Measurements from ENCODE around the gene CSNK1A1L.

The CSNK1A1L gene

DNA sequence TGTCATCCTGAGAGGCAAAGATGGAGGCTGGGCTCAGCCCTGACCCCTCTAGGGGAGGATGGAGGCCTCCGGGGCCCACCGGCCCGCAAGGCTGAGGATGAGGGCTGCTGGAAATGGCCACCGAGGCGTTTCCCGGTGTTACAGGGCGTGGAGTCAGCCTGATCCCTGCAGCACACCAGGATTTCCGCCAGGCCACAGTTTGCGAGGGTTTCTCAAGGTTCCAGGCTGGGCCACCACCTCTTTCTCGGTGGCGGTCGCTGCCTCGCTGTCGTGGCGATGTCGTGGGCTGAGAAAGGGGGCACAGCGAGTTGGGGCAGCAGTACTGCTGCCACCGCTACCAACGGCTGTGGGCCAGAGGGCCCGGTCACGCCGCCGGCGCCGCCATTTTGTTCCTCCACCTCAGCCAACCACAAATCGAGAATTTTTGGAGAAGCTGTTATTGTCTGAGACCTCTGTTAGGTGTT is at the start of gene CSNK1A1L:
Gene CSNK1A1L, minus strand, starts transcription at position 414 of the 464 bp plus-strand sequence. Its CDS starts 408 bp downstream, at position 6.
- Histone ChIP-seq H2AFZ (ENCODE audit: low read depth) (no peak within 1 kb of the TSS), H3K9ac (no peak within 1 kb of the TSS), H3K4me2 (no peak within 1 kb of the TSS)

DNA sequence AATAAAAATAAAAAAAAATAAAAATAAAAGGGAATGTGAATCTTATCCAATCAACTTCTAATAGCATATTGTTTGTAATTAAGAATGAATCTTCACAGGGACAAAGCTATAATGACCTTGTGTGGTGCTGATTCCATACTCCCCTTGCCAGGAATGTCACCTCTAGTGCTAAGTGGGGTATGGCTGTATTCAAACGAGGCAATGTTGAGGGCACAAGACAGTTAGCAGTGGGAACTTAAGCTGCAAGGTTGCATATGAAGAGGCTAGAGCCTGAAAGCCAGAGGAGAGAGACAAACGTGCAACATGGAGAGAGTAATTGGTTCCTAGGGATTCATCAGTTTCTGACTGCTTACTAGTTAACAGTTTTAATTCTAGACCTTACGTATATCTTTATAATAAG is 43.9 kb upstream of the CSNK1A1L start:
- Histone ChIP-seq H3K4me1 (ENCODE audit: low read depth, poor library complexity, severe bottlenecking) (no peaks in the 10 kb centered on the region), H3K36me3 (ENCODE audit: insufficient read depth) (no peaks in the 10 kb centered on the region), H2AFZ (ENCODE audit: low read depth) (no peak overlapping the region), H4K20me1 (ENCODE audit: insufficient read depth) (no peaks in the 10 kb centered on the region), H3K9ac (no peak overlapping the region), H3K27me3 (ENCODE audit: insufficient read depth, low read depth) (no peaks in the 10 kb centered on the region), H3K27ac (no peak overlapping the region), H3K79me2 (ENCODE audit: insufficient read depth, low read depth) (no peaks in the 10 kb centered on the region), H3K4me3 (IDR thresholded peaks at IDR 0.05; ENCODE audit: insufficient read depth, low read depth, low read length) (no peak overlapping the region), H3K4me2 (no peak overlapping the region)
- TF ChIP-seq, protein P1, sequence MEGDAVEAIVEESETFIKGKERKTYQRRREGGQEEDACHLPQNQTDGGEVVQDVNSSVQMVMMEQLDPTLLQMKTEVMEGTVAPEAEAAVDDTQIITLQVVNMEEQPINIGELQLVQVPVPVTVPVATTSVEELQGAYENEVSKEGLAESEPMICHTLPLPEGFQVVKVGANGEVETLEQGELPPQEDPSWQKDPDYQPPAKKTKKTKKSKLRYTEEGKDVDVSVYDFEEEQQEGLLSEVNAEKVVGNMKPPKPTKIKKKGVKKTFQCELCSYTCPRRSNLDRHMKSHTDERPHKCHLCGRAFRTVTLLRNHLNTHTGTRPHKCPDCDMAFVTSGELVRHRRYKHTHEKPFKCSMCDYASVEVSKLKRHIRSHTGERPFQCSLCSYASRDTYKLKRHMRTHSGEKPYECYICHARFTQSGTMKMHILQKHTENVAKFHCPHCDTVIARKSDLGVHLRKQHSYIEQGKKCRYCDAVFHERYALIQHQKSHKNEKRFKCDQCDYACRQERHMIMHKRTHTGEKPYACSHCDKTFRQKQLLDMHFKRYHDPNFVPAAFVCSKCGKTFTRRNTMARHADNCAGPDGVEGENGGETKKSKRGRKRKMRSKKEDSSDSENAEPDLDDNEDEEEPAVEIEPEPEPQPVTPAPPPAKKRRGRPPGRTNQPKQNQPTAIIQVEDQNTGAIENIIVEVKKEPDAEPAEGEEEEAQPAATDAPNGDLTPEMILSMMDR (conservative IDR thresholded peaks at IDR 0.05; ENCODE audit: low read depth, low read length): no peak

More for the DNA sequence above, at the start of gene CSNK1A1L:
- Histone ChIP-seq H3K79me2 (ENCODE audit: insufficient read depth, low read depth) (no peaks in the 10 kb centered on the region), H3K4me1 (ENCODE audit: low read depth, poor library complexity, severe bottlenecking) (no peaks in the 10 kb centered on the region), H3K27me3 (ENCODE audit: insufficient read depth, low read depth) (no peaks in the 10 kb centered on the region), H3K27ac (no peak within 1 kb of the TSS), H4K20me1 (ENCODE audit: insufficient read depth) (no peaks in the 10 kb centered on the region), H3K4me3 (IDR thresholded peaks at IDR 0.05; ENCODE audit: insufficient read depth, low read depth, low read length) (no peak within 1 kb of the TSS), H3K36me3 (ENCODE audit: insufficient read depth) (no peaks in the 10 kb centered on the region)
- TF ChIP-seq, protein P1 (conservative IDR thresholded peaks at IDR 0.05; ENCODE audit: low read depth, low read length): no peak

DNA sequence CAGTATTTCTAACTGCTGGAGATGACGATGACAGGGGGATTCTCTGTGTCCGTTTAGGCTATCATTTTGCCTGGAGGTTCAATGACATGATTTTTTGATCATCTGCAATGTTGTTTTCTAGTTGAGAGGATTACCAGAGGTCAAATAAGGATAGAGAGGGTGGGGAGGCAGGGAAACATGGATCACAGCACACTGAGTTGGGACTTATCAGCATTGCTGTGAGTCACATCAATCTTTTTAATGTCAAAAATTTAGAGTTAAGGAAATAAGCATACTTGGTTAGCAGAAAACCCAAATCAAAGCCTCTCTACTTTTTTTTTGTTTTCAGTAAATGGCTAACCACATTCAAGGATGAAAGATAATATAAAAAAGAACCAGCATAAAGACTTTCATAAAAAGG is 43.0 kb upstream of the CSNK1A1L start:
- H3K4me3 ChIP-seq (IDR thresholded peaks at IDR 0.05; ENCODE audit: insufficient read depth, low read depth, low read length): no peak overlapping the region
- H3K4me2 ChIP-seq: no peak overlapping the region
- H4K20me1 ChIP-seq (ENCODE audit: insufficient read depth): no peaks in the 10 kb centered on the region
- H3K79me2 ChIP-seq (ENCODE audit: insufficient read depth, low read depth): no peaks in the 10 kb centered on the region
- H3K9ac ChIP-seq: no peak overlapping the region
- no peaks in the 10 kb centered on the region for H3K27me3 ChIP-seq (ENCODE audit: insufficient read depth, low read depth)
- H3K36me3 ChIP-seq (ENCODE audit: insufficient read depth): no peaks in the 10 kb centered on the region
- TF ChIP-seq, protein P1 (conservative IDR thresholded peaks at IDR 0.05; ENCODE audit: low read depth, low read length): no peak
- no peak overlapping the region for H2AFZ ChIP-seq (ENCODE audit: low read depth)
- H3K4me1 ChIP-seq (ENCODE audit: low read depth, poor library complexity, severe bottlenecking): no peaks in the 10 kb centered on the region
- no peak overlapping the region for H3K27ac ChIP-seq

DNA sequence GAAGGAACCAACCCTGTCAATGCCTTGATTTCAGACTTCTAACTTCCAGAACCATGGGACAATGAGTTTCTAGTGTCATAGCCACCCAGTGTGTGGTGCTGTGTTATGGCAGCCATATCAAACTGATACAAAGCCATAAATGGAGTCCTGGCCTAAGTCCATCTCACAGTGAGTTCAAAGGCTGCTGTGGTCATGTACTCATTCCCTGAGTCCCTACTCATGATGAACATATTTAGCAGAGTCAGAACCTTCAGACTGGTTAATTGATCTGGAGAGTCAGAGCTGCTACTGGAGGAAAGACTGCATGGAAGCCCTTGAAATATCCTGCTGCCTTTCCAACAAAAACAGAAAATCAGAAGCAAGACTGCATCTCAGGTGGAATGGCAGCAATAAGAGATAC is 39.2 kb upstream of the CSNK1A1L start:
- Histone ChIP-seq H3K27ac (no peak overlapping the region), H2AFZ (ENCODE audit: low read depth) (no peak overlapping the region), H3K4me2 (no peak overlapping the region), H3K27me3 (ENCODE audit: insufficient read depth, low read depth) (no peaks in the 10 kb centered on the region), H3K36me3 (ENCODE audit: insufficient read depth) (no peaks in the 10 kb centered on the region), H4K20me1 (ENCODE audit: insufficient read depth) (no peaks in the 10 kb centered on the region), H3K9ac (no peak overlapping the region), H3K79me2 (ENCODE audit: insufficient read depth, low read depth) (no peaks in the 10 kb centered on the region), H3K4me1 (ENCODE audit: low read depth, poor library complexity, severe bottlenecking) (no peaks in the 10 kb centered on the region), H3K4me3 (IDR thresholded peaks at IDR 0.05; ENCODE audit: insufficient read depth, low read depth, low read length) (no peak overlapping the region)
- TF ChIP-seq, protein P1 (conservative IDR thresholded peaks at IDR 0.05; ENCODE audit: low read depth, low read length): no peak

Measured in KMS-11 (cell line).